CD14-positive monocyte (primary cell): ENCODE results near the gene AQP2. TPM values are rescaled to one million over a fixed set of nuclear protein-coding genes. Genes with fewer than 3 reads are reported as not detected.

Experiments
- DNase-seq, 3 donors: peaks; one replicate each; pipeline ENCODE4 v3.0.0-alpha.2; 2011 to 2022
- H2AFZ ChIP-seq: 2 replicates; pipeline ENCODE4 v1.6.0; 2012; ENCODE audit warnings: mild to moderate bottlenecking, low read depth, low read length, inconsistent platforms; ENCODE audit not compliant: insufficient read depth, poor library complexity, severe bottlenecking
- H3K27ac ChIP-seq, 2 donors: 1 replicate in 1 of 2; 2 replicates in 1 of 2; pipeline ENCODE4 v1.5.1; 2012 to 2013; ENCODE audit warnings: low read length in 2 of 2, control low read depth in 1 of 2, inconsistent platforms in 1 of 2, low read depth in 1 of 2, mild to moderate bottlenecking in 1 of 2
- H3K27me3 ChIP-seq, 2 donors: one replicate each; pipeline versions ENCODE4 v1.6.0 to v1.6.1; 2011 to 2013; ENCODE audit warnings: low read length in 2 of 2; ENCODE audit not compliant: control insufficient read depth in 2 of 2, insufficient read depth in 2 of 2
- H3K36me3 ChIP-seq, 2 donors: replicated peaks in 1 of 2; 1 replicate in 1 of 2; 2 replicates in 1 of 2; pipeline versions ENCODE4 v1.5.1 to v1.6.1; 2012 to 2013; ENCODE audit warnings: low read length in 2 of 2, control low read depth in 1 of 2, inconsistent platforms in 1 of 2, mild to moderate bottlenecking in 1 of 2; ENCODE audit not compliant: insufficient read depth in 2 of 2, control insufficient read depth in 1 of 2
- H3K4me1 ChIP-seq, 2 donors: 1 replicate in 1 of 2; 2 replicates in 1 of 2; pipeline versions ENCODE4 v1.5.1 to v1.6.1; 2012 to 2013; ENCODE audit warnings: low read length in 2 of 2, control low read depth in 1 of 2, inconsistent platforms in 1 of 2, mild to moderate bottlenecking in 1 of 2, moderate library complexity in 1 of 2; ENCODE audit not compliant: insufficient read depth in 2 of 2, control insufficient read depth in 1 of 2
- H3K4me2 ChIP-seq: replicated peaks from 2 replicates; pipeline ENCODE3; 2012; ENCODE audit warnings: low read length, moderate library complexity, mild to moderate bottlenecking; ENCODE audit not compliant: poor library complexity, severe bottlenecking; ENCODE audit errors: extremely low read depth
- H3K4me3 ChIP-seq, 3 experiments: fragments of 200-600 bp in 1 of 3; sonication (generic) in 1 of 3; replicated peaks in 1 of 3; 1 replicate in 2 of 3; 2 replicates in 1 of 3; pipeline ENCODE4 v1.5.1; 2011 to 2013; ENCODE audit warnings: low read length in 3 of 3, mild to moderate bottlenecking in 3 of 3, control low read depth in 2 of 3, low read depth in 2 of 3, inconsistent platforms in 1 of 3, moderate library complexity in 1 of 3
- H3K79me2 ChIP-seq: 2 replicates; pipeline ENCODE4 v1.6.0; 2012; ENCODE audit warnings: mild to moderate bottlenecking, control low read depth, inconsistent platforms, low read length, moderate library complexity; ENCODE audit not compliant: insufficient read depth
- H3K9ac ChIP-seq: 2 replicates; pipeline ENCODE4 v1.6.0; 2017; ENCODE audit warnings: low read length, mild to moderate bottlenecking; ENCODE audit not compliant: insufficient read depth, poor library complexity, severe bottlenecking
- H3K9me3 ChIP-seq, 2 donors: replicated peaks in 1 of 2; 1 replicate in 1 of 2; 2 replicates in 1 of 2; pipeline versions ENCODE4 v1.5.1 to v1.6.1; 2012 to 2013; ENCODE audit warnings: low read length in 2 of 2, control low read depth in 1 of 2; ENCODE audit not compliant: control insufficient read depth in 1 of 2, insufficient read depth in 1 of 2
- H4K20me1 ChIP-seq: 2 replicates; pipeline ENCODE4 v1.6.0; 2012; ENCODE audit warnings: mild to moderate bottlenecking, low read length, control low read depth, moderate library complexity; ENCODE audit not compliant: insufficient read depth
- H3K27ac Mint-ChIP-seq, 7 donors: one replicate each; pipeline ENCODE4 v1.8.0; 2020; ENCODE audit warnings: mild to moderate bottlenecking in 7 of 7, mixed read lengths in 7 of 7, moderate library complexity in 6 of 7, inconsistent platforms in 2 of 7
- H3K27me3 Mint-ChIP-seq, 3 donors: one replicate each; pipeline ENCODE4 v1.8.0; 2021 to 2022; ENCODE audit warnings: low read depth in 3 of 3, mild to moderate bottlenecking in 3 of 3, mixed read lengths in 3 of 3, moderate library complexity in 3 of 3, inconsistent platforms in 1 of 3
- H3K36me3 Mint-ChIP-seq, 2 donors: one replicate each; pipeline ENCODE4 v1.8.0; 2020; ENCODE audit warnings: mixed read lengths in 2 of 2, inconsistent platforms in 1 of 2, mild to moderate bottlenecking in 1 of 2
- H3K4me1 Mint-ChIP-seq: one replicate; pipeline ENCODE4 v1.8.0; 2020; ENCODE audit warnings: mild to moderate bottlenecking, mixed read lengths
- H3K4me3 Mint-ChIP-seq, 2 donors: one replicate each; pipeline ENCODE4 v1.8.0; 2020; ENCODE audit warnings: mild to moderate bottlenecking in 2 of 2, mixed read lengths in 2 of 2, moderate library complexity in 1 of 2
- H3K9me3 Mint-ChIP-seq, 7 donors: one replicate each; pipeline ENCODE4 v1.8.0; 2020 to 2022; ENCODE audit warnings: mixed read lengths in 7 of 7, mild to moderate bottlenecking in 6 of 7, moderate library complexity in 6 of 7, inconsistent platforms in 2 of 7
- WGBS: methylation state at CpG from one replicate; pipeline ENCODE4 v1.1.5; 2013; ENCODE audit warnings: missing lambda C conversion rate; ENCODE audit not compliant: insufficient coverage; 5-methylcytosine and 5-hydroxymethylcytosine counted together
- intact Hi-C, 2 donors: fragments of 100-400 bp; cut with micrococcal nuclease; formaldehyde crosslinking; loops; one replicate each; pipeline versions ENCODE4 v1.15.0 to v1.15.1; 2023
- polyA plus RNA-seq, 3 donors: library from polyadenylated mRNA; depleted of rRNA in 1 of 3; unstranded in 2 of 3; stranded (reverse) in 1 of 3; fragments of 300-500 nt in 2 of 3; fragments of >200 nt in 1 of 3; fragmentation: Illumina TruSeq in 2 of 3; gene quantifications; 1 replicate in 2 of 3; 2 replicates in 1 of 3; pipeline ENCODE4 v1.2.3, GENCODE V29; 2012 to 2021
- TF ChIP-seq, protein P1 (sequence below): fragments of 200-600 bp; IDR thresholded peaks from one replicate; pipeline ENCODE4 v1.8.0; 2022; ENCODE audit warnings: antibody characterized with exemption, mild to moderate bottlenecking

The AQP2 gene
- polyA plus RNA-seq, 3 donors, result not detected

DNA sequence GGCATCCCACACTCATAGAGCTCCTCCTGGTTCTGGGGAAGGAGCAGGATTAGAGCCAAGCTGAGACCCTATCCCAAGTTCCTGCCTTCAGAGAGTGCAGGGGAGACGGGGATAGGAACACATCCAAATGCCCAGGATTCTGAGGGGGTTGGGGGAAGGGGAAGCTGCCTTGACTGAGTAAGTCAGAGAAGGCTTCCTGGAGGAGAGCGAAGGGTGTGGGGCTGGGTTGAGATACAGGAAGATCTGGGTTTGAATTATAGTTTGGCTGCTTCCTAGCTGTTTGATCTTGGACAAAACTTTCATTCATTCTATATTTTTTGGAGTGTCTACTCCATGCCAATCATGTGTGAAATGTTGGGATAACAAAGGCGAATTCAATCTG lies 8.0 kb upstream of the AQP2 start:
- peaks cover 12 to 17% of the 10 kb centered on the region in 2 donors for H3K4me1 ChIP-seq
- H3K4me1 Mint-ChIP-seq, result peaks cover 28% of the 10 kb centered on the region
- intact Hi-C loops, result no loop called here
- peaks cover 0 to 2% (median 0%) of the 10 kb centered on the region in 7 donors for H3K9me3 Mint-ChIP-seq
- H3K4me2 ChIP-seq, result no peak overlapping the region
- H3K9ac ChIP-seq, result no peak overlapping the region
- H3K36me3 ChIP-seq, result no peaks in the 10 kb centered on the region
- no peaks in the 10 kb centered on the region for H4K20me1 ChIP-seq
- H3K79me2 ChIP-seq, result no peaks in the 10 kb centered on the region
- DNase-seq, result no peak
- H3K27ac ChIP-seq, result no peak overlapping the region
- WGBS, result 100% methylated on average over 1 of the region's 3 CpGs
- peaks cover 0 to 36% of the 10 kb centered on the region in 2 donors for H3K27me3 ChIP-seq
- peak overlapping the region in 1 of 7 donors; percentile 23 for H3K27ac Mint-ChIP-seq
- peak overlapping the region in 1 of 2 donors; percentile 37 for H3K4me3 Mint-ChIP-seq
- TF ChIP-seq, protein P1, sequence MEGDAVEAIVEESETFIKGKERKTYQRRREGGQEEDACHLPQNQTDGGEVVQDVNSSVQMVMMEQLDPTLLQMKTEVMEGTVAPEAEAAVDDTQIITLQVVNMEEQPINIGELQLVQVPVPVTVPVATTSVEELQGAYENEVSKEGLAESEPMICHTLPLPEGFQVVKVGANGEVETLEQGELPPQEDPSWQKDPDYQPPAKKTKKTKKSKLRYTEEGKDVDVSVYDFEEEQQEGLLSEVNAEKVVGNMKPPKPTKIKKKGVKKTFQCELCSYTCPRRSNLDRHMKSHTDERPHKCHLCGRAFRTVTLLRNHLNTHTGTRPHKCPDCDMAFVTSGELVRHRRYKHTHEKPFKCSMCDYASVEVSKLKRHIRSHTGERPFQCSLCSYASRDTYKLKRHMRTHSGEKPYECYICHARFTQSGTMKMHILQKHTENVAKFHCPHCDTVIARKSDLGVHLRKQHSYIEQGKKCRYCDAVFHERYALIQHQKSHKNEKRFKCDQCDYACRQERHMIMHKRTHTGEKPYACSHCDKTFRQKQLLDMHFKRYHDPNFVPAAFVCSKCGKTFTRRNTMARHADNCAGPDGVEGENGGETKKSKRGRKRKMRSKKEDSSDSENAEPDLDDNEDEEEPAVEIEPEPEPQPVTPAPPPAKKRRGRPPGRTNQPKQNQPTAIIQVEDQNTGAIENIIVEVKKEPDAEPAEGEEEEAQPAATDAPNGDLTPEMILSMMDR, result no peak
- no peaks in the 10 kb centered on the region for H3K9me3 ChIP-seq
- H3K27me3 Mint-ChIP-seq, result peaks cover 29 to 54% (median 41%) of the 10 kb centered on the region in 3 donors
- no peak overlapping the region for H2AFZ ChIP-seq
- H3K4me3 ChIP-seq, result no peak overlapping the region
- no peaks in the 10 kb centered on the region for H3K36me3 Mint-ChIP-seq

DNA sequence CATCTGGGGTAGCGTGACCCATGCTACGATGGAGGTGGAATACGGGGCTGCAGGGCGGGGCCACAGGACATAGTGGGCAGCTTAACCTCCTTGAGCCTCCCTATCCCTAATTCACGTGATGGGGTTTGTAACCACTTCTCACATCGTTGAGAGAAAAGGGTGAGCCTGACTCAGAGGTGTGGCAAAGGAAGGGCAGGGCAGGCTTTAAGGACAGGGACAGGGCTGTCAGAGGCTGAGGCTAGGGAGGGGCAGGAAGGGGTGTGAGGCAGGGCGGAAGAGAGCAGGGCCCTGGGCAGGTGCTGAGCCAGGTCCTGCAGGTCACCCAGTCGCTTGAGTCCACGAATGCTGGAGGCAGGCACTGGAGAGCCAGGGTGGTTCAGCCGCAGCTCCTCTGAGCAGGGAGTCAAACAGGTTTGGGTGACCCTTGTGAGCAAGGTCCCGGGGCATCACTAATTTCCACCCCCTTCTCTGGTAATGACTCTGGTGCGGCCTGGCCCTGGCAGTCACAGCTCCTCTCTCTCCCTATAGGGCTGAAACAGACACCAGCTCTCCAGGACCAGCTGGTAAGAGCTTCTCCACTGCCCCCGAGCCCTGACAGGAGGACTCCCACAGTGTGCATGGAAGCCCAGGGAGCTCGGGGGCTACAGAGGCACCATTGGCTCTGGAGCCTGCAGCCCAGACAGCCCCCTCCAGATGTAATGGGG lies 7.5 kb upstream of the AQP2 start:
- H3K79me2 ChIP-seq, result no peaks in the 10 kb centered on the region
- DNase-seq, result no peak
- peak overlapping the region in 1 of 2 donors; percentile 37 for H3K4me3 Mint-ChIP-seq
- intact Hi-C loops, result no loop called here
- no peak overlapping the region for H3K27ac Mint-ChIP-seq
- TF ChIP-seq, protein P1, result no peak
- no peak overlapping the region for H3K27ac ChIP-seq
- no peak overlapping the region for H3K9ac ChIP-seq
- H3K4me2 ChIP-seq, result no peak overlapping the region
- no peak overlapping the region for H3K4me3 ChIP-seq
- H3K4me1 ChIP-seq, result peaks cover 12 to 17% of the 10 kb centered on the region in 2 donors
- 95% methylated on average over 6 of the region's 14 CpGs for WGBS
- H3K36me3 Mint-ChIP-seq, result no peaks in the 10 kb centered on the region
- no peak overlapping the region for H2AFZ ChIP-seq
- H3K36me3 ChIP-seq, result no peaks in the 10 kb centered on the region
- peaks cover 0 to 39% of the 10 kb centered on the region in 2 donors for H3K27me3 ChIP-seq
- H3K4me1 Mint-ChIP-seq, result peaks cover 33% of the 10 kb centered on the region
- peaks cover 35 to 59% (median 45%) of the 10 kb centered on the region in 3 donors for H3K27me3 Mint-ChIP-seq
- no peaks in the 10 kb centered on the region for H4K20me1 ChIP-seq
- H3K9me3 ChIP-seq, result no peaks in the 10 kb centered on the region
- H3K9me3 Mint-ChIP-seq, result peaks cover 0 to 2% (median 0%) of the 10 kb centered on the region in 7 donors
